ENCODE measurements around the gene RNLS. TPM values are rescaled to one million over a fixed set of nuclear protein-coding genes. Genes with fewer than 3 reads are reported as not detected.

Gene RNLS
- polyA plus RNA-seq, 3 donors = 3.3 to 3.9 (median 3.7) TPM

- H3K9me3 ChIP-seq (replicated peaks in 1 of 2; ENCODE audit: control insufficient read depth in 1 of 2, insufficient read depth in 1 of 2, low read length in 2 of 2) = no peaks in the 10 kb centered on the region
- no peak overlapping the region for H3K4me3 Mint-ChIP-seq
- no peak overlapping the region for H2AFZ ChIP-seq (ENCODE audit: insufficient read depth, low read depth, low read length, poor library complexity, severe bottlenecking)
- no peaks in the 10 kb centered on the region for H4K20me1 ChIP-seq (ENCODE audit: insufficient read depth, low read length)
- DNase-seq = no peak
- no peak overlapping the region for H3K4me2 ChIP-seq (replicated peaks; ENCODE audit: extremely low read depth, low read length, poor library complexity, severe bottlenecking)
- no peaks in the 10 kb centered on the region for H3K36me3 ChIP-seq (replicated peaks in 1 of 2; ENCODE audit: control insufficient read depth in 1 of 2, insufficient read depth in 2 of 2, low read length in 2 of 2)
- 82% methylated on average over 2 of the region's 3 CpGs for WGBS (ENCODE audit: insufficient coverage)
- H3K79me2 ChIP-seq (ENCODE audit: insufficient read depth, low read length) = no peaks in the 10 kb centered on the region
- H3K4me1 ChIP-seq (ENCODE audit: control insufficient read depth in 1 of 2, insufficient read depth in 2 of 2, low read length in 2 of 2) = no peaks in the 10 kb centered on the region
- H3K27ac Mint-ChIP-seq = no peak overlapping the region
- no peaks in the 10 kb centered on the region for H3K4me1 Mint-ChIP-seq
- no peaks in the 10 kb centered on the region for H3K27me3 Mint-ChIP-seq (ENCODE audit: low read depth in 3 of 3)
- no peak overlapping the region for H3K4me3 ChIP-seq (replicated peaks in 1 of 3; ENCODE audit: low read depth in 2 of 3, low read length in 3 of 3)
- intact Hi-C loops (cut with micrococcal nuclease) = no loop called here
- no peak for TF ChIP-seq CTCF (IDR thresholded peaks at IDR 0.05)
- H3K27me3 ChIP-seq (ENCODE audit: control insufficient read depth in 2 of 2, insufficient read depth in 2 of 2, low read length in 2 of 2) = no peaks in the 10 kb centered on the region
- no peaks in the 10 kb centered on the region for H3K36me3 Mint-ChIP-seq
- H3K27ac ChIP-seq (ENCODE audit: low read depth in 1 of 2, low read length in 2 of 2) = no peak overlapping the region
- H3K9me3 Mint-ChIP-seq = peaks cover 3 to 16% (median 4%) of the 10 kb centered on the region in 7 donors
- no peak overlapping the region for H3K9ac ChIP-seq (ENCODE audit: insufficient read depth, low read length, poor library complexity, severe bottlenecking)
These were observed 235.4 kb downstream of the RNLS start for GRCh38 chr10:88347597-88348304.

- intact Hi-C loops (cut with micrococcal nuclease) = no loop called here
- no peaks in the 10 kb centered on the region for H3K4me1 Mint-ChIP-seq
- Histone ChIP-seq H3K4me1 (ENCODE audit: control insufficient read depth in 1 of 2, insufficient read depth in 2 of 2, low read length in 2 of 2) (no peaks in the 10 kb centered on the region), H4K20me1 (ENCODE audit: insufficient read depth, low read length) (no peaks in the 10 kb centered on the region), H3K27me3 (ENCODE audit: control insufficient read depth in 2 of 2, insufficient read depth in 2 of 2, low read length in 2 of 2) (no peaks in the 10 kb centered on the region), H2AFZ (ENCODE audit: insufficient read depth, low read depth, low read length, poor library complexity, severe bottlenecking) (no peak overlapping the region), H3K9me3 (replicated peaks in 1 of 2; ENCODE audit: control insufficient read depth in 1 of 2, insufficient read depth in 1 of 2, low read length in 2 of 2) (no peaks in the 10 kb centered on the region), H3K9ac (ENCODE audit: insufficient read depth, low read length, poor library complexity, severe bottlenecking) (no peak overlapping the region), H3K36me3 (replicated peaks in 1 of 2; ENCODE audit: control insufficient read depth in 1 of 2, insufficient read depth in 2 of 2, low read length in 2 of 2) (no peaks in the 10 kb centered on the region), H3K79me2 (ENCODE audit: insufficient read depth, low read length) (no peaks in the 10 kb centered on the region), H3K4me3 (replicated peaks in 1 of 3; ENCODE audit: low read depth in 2 of 3, low read length in 3 of 3) (no peak overlapping the region), H3K27ac (ENCODE audit: low read depth in 1 of 2, low read length in 2 of 2) (no peak overlapping the region), H3K4me2 (replicated peaks; ENCODE audit: extremely low read depth, low read length, poor library complexity, severe bottlenecking) (no peak overlapping the region)
- peaks cover 3 to 13% (median 4%) of the 10 kb centered on the region in 7 donors for H3K9me3 Mint-ChIP-seq
- H3K4me3 Mint-ChIP-seq = no peak overlapping the region
- WGBS (ENCODE audit: insufficient coverage) = 100% methylated on average over 1 of the region's 2 CpGs
- no peaks in the 10 kb centered on the region for H3K36me3 Mint-ChIP-seq
- no peaks in the 10 kb centered on the region for H3K27me3 Mint-ChIP-seq (ENCODE audit: low read depth in 3 of 3)
- no peak for DNase-seq
- TF ChIP-seq CTCF (IDR thresholded peaks at IDR 0.05) = no peak
- H3K27ac Mint-ChIP-seq = no peak overlapping the region
These were observed 236.1 kb downstream of the RNLS start for GRCh38 chr10:88347022-88347421.

All from CD14-positive monocyte (primary cell).